ENCODE data around the gene LRCOL1. TPM values are rescaled to one million over a fixed set of nuclear protein-coding genes. Genes with fewer than 3 reads are reported as not detected.
A peak's percentile ranks its signal among the peaks of the same experiment; 100 is the strongest.

The LRCOL1 gene
- total and polyA plus RNA-seq, 8 donors, result 0.60 TPM; not detected in 7

DNA sequence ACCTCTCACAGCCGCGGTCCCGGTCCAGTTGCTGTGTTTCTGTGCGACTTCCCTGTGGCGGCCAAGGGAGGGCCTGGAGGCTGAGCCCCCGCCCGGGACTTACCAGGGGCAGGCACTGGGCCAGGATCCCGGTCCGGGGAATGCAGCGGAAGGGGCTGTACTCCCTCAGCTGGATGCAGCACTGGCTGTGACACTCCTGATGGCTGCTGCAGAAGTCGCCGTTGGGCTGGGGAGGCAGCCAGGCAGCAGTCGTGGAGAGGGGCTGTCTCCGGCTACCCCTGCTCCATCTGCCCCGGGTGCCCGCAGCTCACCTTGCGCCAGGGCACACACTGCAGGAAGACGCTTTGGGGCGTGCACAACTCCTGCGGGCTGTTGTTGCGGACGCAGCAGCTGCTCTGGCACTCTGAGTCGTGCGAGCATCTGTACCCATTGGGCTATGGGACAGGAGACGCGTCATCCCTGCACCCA is 6.2 kb downstream of the LRCOL1 start:
- Histone ChIP-seq H3K4me3 (peak overlapping the region; percentile 18 to 36 (median 23)), H3K36me3 (no peaks in the 10 kb centered on the region), H3K27me3 (peaks cover 7 to 88% (median 70%) of the 10 kb centered on the region in 3 donors), H3K9me3 (no peaks in the 10 kb centered on the region), H3K4me1 (peaks cover 0 to 36% (median 20%) of the 10 kb centered on the region in 4 donors), H3K27ac (peak overlapping the region in 3 of 5 donors; percentile 30 to 62 (median 60))
- WGBS, 5 donors, result 24 to 64% (median 44%) methylated on average over 4 to 26 of the region's 26 CpGs
- intact Hi-C loops (cut with DNase I; ENCODE audit: low total_unique reads), result no loop called here
- peak in 1 of 2 donors; percentile 78 for DNase-seq
- TF ChIP-seq POLR2A (IDR thresholded peaks at IDR 0.05) (no peak), POLR2AphosphoS5 (IDR thresholded peaks at IDR 0.05) (no peak), EP300 (IDR thresholded peaks at IDR 0.05) (no peak)
- TF ChIP-seq, protein P1, sequence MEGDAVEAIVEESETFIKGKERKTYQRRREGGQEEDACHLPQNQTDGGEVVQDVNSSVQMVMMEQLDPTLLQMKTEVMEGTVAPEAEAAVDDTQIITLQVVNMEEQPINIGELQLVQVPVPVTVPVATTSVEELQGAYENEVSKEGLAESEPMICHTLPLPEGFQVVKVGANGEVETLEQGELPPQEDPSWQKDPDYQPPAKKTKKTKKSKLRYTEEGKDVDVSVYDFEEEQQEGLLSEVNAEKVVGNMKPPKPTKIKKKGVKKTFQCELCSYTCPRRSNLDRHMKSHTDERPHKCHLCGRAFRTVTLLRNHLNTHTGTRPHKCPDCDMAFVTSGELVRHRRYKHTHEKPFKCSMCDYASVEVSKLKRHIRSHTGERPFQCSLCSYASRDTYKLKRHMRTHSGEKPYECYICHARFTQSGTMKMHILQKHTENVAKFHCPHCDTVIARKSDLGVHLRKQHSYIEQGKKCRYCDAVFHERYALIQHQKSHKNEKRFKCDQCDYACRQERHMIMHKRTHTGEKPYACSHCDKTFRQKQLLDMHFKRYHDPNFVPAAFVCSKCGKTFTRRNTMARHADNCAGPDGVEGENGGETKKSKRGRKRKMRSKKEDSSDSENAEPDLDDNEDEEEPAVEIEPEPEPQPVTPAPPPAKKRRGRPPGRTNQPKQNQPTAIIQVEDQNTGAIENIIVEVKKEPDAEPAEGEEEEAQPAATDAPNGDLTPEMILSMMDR (IDR thresholded peaks at IDR 0.05), result no peak

DNA sequence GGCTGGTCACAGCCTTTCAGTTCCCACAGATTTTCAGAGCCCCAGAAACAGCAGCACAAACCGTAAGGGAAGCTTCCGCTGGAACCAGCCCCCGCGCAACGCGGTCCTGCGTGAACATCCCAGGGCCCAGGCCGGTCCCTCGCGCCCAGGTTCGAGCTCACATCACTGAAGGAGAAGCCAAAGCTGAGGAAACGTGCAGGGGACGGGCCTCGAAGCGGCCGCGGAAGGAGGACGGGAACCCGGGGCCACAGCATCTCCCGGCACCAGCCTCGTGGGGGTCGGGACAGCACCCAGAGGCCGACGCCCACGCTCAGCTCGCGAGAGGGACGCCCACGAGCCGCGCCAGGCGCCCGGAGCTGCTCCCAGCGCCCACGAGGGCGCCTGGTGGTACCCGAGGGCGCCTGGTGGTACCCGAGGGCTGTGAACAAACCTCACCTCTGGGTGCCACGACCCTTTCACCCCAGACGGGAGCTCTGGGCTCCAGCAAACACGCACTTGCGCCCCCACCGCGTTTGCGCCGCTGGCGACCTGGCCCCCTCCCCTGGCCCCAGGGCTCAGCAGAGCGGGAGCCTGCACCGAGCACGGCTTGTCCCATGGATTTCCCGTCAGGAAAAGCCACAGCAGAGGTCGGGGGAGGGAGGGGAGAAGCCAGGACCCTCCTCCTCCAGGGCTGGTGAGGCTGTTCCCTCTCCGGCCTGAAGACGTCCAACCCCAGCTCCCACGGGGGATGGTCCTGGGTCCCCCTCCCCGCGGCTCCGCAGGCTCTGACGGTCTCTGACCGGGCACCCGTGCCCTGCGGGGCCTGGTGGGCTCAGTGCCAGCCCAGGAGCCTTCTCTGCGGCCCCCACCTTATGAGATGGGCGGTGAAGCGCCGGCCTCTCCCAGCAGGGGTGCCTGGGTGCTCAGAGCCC is 6.9 kb downstream of the LRCOL1 start:
- Histone ChIP-seq H3K36me3 (no peaks in the 10 kb centered on the region), H3K4me3 (peak overlapping the region; percentile 18 to 36 (median 23)), H3K9me3 (no peaks in the 10 kb centered on the region), H3K27ac (peak overlapping the region in 4 of 5 donors; percentile 15 to 62 (median 45)), H3K4me1 (peaks cover 0 to 42% (median 24%) of the 10 kb centered on the region in 4 donors), H3K27me3 (peaks cover 7 to 86% (median 67%) of the 10 kb centered on the region in 3 donors)
- intact Hi-C loops (cut with DNase I; ENCODE audit: low total_unique reads), result no loop called here
- DNase-seq, result peak in 1 of 2 donors; percentile 51
- WGBS, 5 donors, result 23 to 49% (median 45%) methylated on average over 22 to 67 of the region's 67 CpGs
- no peak for TF ChIP-seq POLR2A (IDR thresholded peaks at IDR 0.05)
- TF ChIP-seq EP300 (IDR thresholded peaks at IDR 0.05), result no peak
- TF ChIP-seq, protein P1 (IDR thresholded peaks at IDR 0.05), result no peak
- no peak for TF ChIP-seq POLR2AphosphoS5 (IDR thresholded peaks at IDR 0.05)

DNA sequence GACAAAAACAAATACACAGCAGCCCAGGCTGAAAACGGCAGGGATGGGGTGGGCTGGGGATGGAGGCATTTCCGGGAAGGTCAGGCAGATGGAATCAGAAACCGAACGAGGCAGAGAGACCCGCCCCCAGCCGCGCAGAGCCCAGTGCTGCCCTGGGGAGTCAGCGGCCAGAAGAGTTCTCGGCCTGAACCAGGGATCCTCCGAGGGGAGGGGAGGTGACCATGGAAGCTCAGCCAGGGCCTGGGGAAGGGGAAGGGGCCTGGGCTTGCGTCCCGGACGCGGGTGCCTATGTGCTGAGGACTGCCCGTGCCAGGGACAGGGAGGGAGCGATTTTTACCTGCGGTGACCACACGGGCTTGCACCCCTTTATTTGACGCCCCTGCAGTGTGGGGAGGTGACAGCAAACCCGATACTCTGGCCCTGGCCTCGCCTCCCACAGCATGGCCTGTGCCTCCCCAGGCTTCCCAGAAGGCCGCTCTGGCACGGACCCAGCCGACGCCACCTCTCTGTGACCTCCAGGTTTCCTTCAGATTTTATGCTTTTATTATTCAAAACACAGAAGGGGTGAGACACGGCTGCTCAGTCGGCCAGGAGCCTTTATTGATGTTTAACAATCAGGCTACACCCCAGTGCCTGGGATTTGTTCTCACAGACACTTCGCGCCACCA is 7.7 kb downstream of the LRCOL1 start:
- DNase-seq, result peak in 1 of 2 donors; percentile 80
- WGBS, 5 donors, result 26 to 39% (median 33%) methylated on average over 24 to 29 of the region's 29 CpGs
- H3K27me3 ChIP-seq, result peaks cover 7 to 79% (median 64%) of the 10 kb centered on the region in 3 donors
- H3K4me1 ChIP-seq, result peaks cover under 1 to 42% (median 26%) of the 10 kb centered on the region in 4 donors
- peak overlapping the region in 4 of 5 donors; percentile 15 to 62 (median 45) for H3K27ac ChIP-seq
- TF ChIP-seq, protein P1 (IDR thresholded peaks at IDR 0.05), result no peak
- TF ChIP-seq POLR2AphosphoS5 (IDR thresholded peaks at IDR 0.05) (no peak), EP300 (IDR thresholded peaks at IDR 0.05) (no peak), POLR2A (IDR thresholded peaks at IDR 0.05) (no peak)
- intact Hi-C loops (cut with DNase I; ENCODE audit: low total_unique reads), result no loop called here
- H3K4me3 ChIP-seq, result peak overlapping the region in 2 of 4 donors; percentile 18 to 36
- H3K36me3 ChIP-seq, result no peaks in the 10 kb centered on the region
- no peaks in the 10 kb centered on the region for H3K9me3 ChIP-seq

Measured in stomach (tissue), 9 donors.